GM21423 (cell line): Measurements from ENCODE around the gene NRN1L.

ENCODE experiments used
- ATAC-seq: cut with Tn5 transposase; IDR thresholded peaks from one replicate; pipeline ENCODE4 v1.9.1; 2021; ENCODE audit warnings: mild to moderate bottlenecking, moderate library complexity; ENCODE audit not compliant: unreplicated experiment

Gene NRN1L

GRCh38 chr16:67915831-67916723 is 31.4 kb downstream of the NRN1L start:
- no peak for ATAC-seq

- ATAC-seq: no peak
Measured at GRCh38 chr16:67917140-67917851, 32.6 kb downstream of the NRN1L start.

- no peak for ATAC-seq
Measured at GRCh38 chr16:67917852-67918236, 33.2 kb downstream of the NRN1L start.

GRCh38 chr16:67919622-67920221 is 35.0 kb downstream of the NRN1L start:
- ATAC-seq: no peak

GRCh38 chr16:67922221-67922620 is 37.5 kb downstream of the NRN1L start:
- no peak for ATAC-seq

GRCh38 chr16:67922740-67923139 is 38.1 kb downstream of the NRN1L start:
- ATAC-seq: no peak

GRCh38 chr16:67923414-67924116 is 38.9 kb downstream of the NRN1L start:
- ATAC-seq: no peak

- no peak for ATAC-seq
Measured at GRCh38 chr16:67924140-67924906, 39.6 kb downstream of the NRN1L start.

- ATAC-seq: no peak
Measured at GRCh38 chr16:67926181-67926750, 41.6 kb downstream of the NRN1L start.

- ATAC-seq: no peak
Measured at GRCh38 chr16:67927131-67927941, 42.7 kb downstream of the NRN1L start.

GRCh38 chr16:67928147-67928546 is 43.5 kb downstream of the NRN1L start:
- no peak for ATAC-seq

- ATAC-seq: no peak
Measured at GRCh38 chr16:67928561-67929364, 44.1 kb downstream of the NRN1L start.

GRCh38 chr16:67930191-67930590 is 45.5 kb downstream of the NRN1L start:
- ATAC-seq: no peak

- no peak for ATAC-seq
Measured at GRCh38 chr16:67930678-67931211, 46.1 kb downstream of the NRN1L start.

- no peak for ATAC-seq
Measured at GRCh38 chr16:67931712-67932461, 47.2 kb downstream of the NRN1L start, which contains the start of gene CTRL. Gene CTRL (minus strand): TSS chr16:67931862. CDS start chr16:67931852, 10 bp downstream.

- ATAC-seq: no peak
Measured at GRCh38 chr16:67932462-67932840, 47.8 kb downstream of the NRN1L start.

- ATAC-seq: no peak
Measured at GRCh38 chr16:67933805-67934204, 49.1 kb downstream of the NRN1L start.
